IPS-11a (cell line): ENCODE results near the gene IGSF3.

Experiments used
- H3K4me3 ChIP-seq: one replicate; pipeline ENCODE4 v1.5.1; 2013; ENCODE audit warnings: low read depth, low read length, control low read depth

IGSF3 gene

GRCh38 chr1:116561563-116561962 is 106.0 kb downstream of the IGSF3 start:
- H3K4me3 ChIP-seq = no peak overlapping the region

DNA sequence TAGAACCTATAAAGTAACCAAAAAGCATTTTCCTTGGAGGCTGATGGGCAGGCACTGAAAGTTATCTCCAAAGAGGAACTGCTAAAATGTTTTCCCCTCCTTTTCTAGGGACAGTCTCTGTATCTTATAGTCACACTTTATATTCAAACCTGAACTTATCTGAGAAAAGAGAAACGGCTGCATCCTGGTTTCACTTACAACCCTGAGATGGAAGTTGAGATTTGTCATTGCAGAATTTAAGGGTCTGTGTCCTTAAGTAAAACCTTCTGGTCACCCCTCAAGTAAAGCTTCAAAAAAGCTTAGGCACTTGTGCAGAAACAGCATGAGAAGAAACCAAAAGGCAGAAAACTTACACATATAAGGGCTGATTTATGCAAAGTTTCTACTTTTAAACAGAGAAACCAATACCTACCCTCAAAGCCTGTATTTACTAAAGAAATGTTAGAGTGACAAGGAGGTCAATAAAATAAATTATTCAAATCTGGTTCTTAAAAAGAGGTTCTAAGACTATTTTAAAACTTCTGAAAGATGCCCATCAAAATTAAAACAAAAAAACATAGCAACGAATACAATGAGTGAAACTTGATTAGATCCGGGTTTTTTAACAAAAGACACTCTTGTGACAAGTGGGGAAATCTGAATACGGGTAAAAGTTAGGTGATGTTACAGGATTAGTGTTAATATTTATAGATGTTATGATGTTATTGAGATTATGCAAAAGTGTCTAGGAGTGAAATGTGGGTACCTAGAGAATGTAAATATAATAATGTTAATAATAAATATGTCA is 106.6 kb downstream of the IGSF3 start:
- H3K4me3 ChIP-seq = no peak overlapping the region

DNA sequence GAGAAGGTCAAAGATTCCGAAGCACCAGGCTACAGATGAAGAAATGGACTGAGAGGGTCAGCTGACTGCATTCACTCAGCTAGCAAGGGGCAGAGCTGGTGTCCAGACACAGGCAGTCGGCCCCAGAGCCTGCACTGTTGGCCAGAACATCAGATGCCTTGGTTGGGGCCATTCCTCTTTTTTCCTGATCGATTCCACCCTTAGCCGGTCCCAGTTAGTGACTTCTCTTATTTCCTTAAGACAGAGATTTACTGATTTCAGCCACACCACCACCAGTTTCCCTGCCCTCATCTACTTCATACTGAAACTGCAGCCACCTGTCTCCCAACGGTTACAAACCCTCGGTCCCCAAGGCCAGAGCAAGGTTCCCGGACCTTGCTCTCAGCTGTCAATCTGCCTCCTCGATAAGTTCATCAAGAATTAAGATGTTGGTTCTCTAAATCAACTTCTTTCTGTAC is 108.2 kb downstream of the IGSF3 start:
- H3K4me3 ChIP-seq = no peak overlapping the region

DNA sequence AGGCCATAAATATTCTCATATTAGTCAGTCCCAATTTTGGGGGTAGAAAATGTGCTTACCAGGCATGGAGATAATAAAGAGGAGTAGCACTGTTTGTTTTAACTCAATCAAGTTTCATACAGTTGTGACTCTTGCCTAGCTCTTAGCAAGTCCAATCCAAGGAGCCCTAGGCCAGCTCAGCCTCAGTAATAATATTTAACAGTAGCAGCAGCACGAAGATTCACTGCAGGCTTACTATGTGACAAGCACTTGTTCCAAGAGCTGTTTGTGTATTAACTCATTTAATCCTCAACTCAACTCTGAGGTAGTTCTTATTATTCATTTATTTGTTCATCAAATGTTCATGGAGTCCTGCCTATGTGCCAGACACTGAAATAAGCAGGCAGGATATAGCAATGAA is 109.0 kb downstream of the IGSF3 start:
- no peak overlapping the region for H3K4me3 ChIP-seq

- H3K4me3 ChIP-seq = no peak overlapping the region
Observed at GRCh38 chr1:116558140-116558549, 109.4 kb downstream of the IGSF3 start.

DNA sequence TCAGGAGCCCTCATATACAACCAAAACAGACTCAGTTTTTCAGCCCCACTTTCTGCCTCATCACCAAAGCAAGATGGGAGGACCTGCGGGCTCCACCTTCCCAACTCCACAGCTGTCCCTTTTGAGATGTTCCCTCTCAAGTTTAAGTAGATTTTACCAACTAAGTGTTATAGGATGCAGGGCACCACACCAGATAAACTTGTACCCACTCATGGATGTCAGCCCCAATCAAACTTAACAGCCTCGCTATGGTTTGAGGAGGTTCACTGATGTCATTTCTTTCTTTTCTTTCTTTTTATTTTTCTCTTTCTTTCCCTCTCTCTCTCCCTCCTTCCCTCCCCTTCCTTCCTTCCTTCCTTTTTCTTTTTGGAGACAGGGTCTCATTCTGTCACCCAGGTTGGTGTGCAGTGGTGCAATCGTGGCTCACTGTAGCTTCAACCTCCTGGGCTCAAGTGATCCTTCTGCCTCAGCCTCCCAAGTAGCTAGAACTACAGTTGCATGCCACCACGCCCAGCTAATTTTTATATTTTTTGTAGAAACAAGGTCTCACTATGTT is 110.1 kb downstream of the IGSF3 start:
- H3K4me3 ChIP-seq = no peak overlapping the region

DNA sequence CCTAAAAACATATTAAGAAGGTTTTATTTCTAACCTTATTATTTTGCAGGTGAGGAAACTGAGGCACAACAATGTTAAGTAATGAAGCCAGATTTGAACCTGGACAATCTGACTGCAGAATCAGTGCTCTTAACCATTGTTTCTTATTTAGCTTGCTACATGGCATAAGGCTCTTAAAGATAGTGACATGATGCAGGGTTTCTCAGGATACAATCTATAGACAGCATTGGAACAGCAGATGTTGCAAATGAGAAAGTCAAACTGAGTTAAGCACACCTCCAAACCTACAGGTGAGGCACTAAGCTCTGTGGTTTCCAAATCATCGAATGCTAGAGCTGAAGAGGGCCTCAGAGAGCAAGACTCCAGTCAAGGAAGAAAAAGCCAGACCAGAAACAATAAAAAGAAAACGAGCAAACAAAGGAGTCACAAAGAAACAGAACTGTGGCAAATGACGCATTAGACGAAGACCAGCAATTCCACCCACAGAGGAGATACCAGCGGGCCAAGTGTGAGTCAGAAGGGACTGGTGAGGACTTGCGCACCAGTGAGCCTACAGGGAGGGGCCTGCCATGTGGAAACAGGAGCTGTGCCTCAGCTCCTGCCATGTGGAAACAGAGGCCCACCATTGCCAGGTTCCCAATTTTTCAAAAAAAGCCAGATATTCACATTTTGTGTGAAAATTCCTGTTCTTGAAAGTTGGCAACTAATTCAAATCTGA is 111.1 kb downstream of the IGSF3 start:
- H3K4me3 ChIP-seq = no peak overlapping the region

DNA sequence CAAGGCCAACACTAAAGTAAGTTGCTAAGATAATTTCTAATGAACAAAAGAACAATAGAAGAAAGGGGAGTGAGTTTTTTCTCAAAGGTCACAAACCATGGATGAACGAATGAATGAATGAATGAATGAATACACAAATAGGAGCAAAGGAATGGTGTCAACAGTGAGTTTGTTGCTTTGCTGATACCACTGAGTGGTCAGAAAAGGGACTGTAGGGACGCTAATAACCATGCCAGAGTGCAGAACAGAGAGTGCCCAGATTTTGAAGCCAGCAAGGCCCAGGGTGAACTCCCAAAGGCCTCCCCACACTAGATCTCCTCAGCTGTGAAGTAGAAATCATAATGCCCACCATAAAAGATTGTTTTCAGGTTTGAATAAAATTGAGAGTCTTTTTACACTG is 112.6 kb downstream of the IGSF3 start:
- H3K4me3 ChIP-seq = no peak overlapping the region

DNA sequence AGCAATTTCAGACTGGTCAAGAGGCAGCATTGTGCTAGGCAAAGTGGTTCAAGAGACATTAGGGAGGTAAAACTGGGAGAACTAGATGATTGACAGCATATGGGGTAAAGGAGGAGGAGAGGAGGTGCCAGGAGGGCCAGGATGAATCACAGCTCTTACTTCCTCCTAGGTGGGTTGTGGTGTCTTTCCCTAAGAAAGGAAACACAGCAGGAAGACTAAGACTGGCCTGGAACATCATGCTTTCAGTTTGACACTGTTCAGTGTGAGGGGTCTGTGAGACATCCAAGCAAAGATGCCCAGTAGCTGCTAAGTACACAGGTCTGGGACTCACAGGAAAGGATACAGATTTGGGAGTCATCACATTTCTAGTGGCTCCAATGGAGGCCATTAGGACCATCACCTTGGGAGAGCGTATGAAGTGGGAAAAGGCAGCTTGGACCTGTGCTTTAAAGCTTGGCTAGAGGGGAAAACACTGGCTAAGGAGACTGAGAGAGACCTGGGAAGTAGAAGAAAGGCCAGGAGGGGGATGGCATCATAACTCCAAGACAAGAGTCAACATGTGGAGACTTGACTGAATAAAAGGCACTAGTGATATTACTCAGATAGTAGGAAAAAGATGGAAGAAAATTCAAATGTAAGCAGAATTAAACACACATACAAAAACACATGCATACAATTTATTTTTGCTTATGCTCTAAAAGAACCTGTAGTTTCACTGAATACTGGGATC is 114.0 kb downstream of the IGSF3 start:
- no peak overlapping the region for H3K4me3 ChIP-seq

GRCh38 chr1:116546354-116546977 is 121.1 kb downstream of the IGSF3 start:
- no peak overlapping the region for H3K4me3 ChIP-seq

DNA sequence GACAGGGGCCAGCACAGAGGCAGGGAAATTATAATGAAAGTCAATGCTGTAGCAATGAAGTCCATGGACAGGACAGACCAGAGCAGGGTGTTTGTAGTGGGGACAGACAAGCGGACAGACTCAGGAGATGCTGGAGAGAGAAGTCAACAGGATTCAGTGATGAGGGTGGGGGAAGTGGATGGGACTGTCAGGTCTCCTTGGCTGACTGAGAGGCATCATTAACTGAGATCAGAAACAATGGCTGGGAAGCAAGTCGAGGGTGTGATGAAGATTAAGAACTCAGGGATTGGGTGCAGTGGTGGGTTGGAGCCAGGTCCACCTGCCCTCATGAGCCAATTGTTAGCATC is 122.2 kb downstream of the IGSF3 start:
- H3K4me3 ChIP-seq = no peak overlapping the region

- H3K4me3 ChIP-seq = no peak overlapping the region
Observed at GRCh38 chr1:116544588-116545358, 122.8 kb downstream of the IGSF3 start.

DNA sequence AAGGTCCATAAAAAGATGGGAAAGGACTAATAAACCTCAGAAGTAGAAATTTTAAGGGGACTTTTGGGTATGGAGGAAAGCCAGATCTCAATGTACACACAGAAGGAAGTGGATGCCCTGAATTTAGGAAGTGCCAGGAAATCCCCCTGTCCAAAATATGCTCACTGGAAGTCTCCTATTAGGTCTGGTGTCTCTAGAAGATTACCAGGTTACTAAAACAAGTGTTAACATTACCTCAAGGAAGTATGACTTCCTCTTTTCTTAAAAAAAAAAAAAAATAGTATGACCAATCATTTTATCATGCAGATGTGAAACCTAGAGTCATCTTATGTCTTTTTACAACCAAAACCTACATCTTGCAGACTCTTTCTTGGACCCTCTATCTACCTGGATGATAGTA is 127.4 kb downstream of the IGSF3 start:
- H3K4me3 ChIP-seq = no peak overlapping the region

- no peak overlapping the region for H3K4me3 ChIP-seq
Observed at GRCh38 chr1:116538544-116538943, 129.0 kb downstream of the IGSF3 start.

- H3K4me3 ChIP-seq = no peak overlapping the region
Observed at GRCh38 chr1:116537898-116538297, 129.6 kb downstream of the IGSF3 start.

DNA sequence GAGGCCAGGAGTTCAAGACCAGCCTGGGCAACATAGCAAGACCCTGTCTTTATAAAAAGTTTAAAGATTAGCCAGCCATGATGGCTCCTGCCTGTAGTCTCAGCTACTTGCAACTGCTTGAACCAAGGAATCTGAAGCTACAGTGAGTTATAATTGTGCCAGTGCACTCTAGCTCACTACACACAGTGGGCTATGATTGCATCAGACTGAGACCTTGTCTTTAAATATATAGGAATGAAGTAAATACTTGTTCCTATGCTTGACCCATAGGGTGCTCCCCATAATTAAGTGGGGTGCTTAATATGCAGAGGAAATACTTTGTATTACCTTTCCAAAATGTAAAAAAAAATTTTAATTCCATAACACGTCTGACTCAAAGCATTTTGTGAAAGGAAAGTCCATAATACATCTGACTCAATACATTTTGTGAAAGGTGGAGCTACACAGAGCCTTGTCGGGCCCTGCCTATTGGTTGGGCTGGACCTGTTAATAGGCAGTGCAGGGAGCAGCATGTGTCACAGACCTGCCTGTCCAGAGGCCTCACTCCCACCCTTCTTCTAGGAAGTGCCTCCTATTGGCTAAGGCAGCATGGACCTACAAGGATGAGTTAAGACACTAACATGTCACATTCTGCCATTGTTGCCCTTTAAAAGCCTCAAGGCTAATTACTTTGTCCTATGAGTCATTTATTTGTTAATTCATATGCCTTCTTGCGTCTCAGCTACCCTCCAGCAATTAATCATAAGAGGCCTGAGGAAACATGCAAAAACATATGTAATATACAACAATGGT is 130.3 kb downstream of the IGSF3 start:
- H3K4me3 ChIP-seq = no peak overlapping the region

- H3K4me3 ChIP-seq = no peak overlapping the region
Observed at GRCh38 chr1:116534014-116534739, 133.4 kb downstream of the IGSF3 start.

- no peak overlapping the region for H3K4me3 ChIP-seq
Observed at GRCh38 chr1:116533429-116533820, 134.1 kb downstream of the IGSF3 start.
